IPS-18c (cell line): ENCODE data around the gene CYTH3.

ENCODE experiments used
- H3K4me3 ChIP-seq: 2 replicates; pipeline ENCODE4 v1.7.0; 2013; ENCODE audit warnings: low read depth, mild to moderate bottlenecking, low read length, moderate library complexity; ENCODE audit not compliant: insufficient read depth
- H3K9me3 ChIP-seq: one replicate; pipeline ENCODE4 v1.6.1; 2013; ENCODE audit warnings: mild to moderate bottlenecking, low read length, moderate library complexity; ENCODE audit not compliant: control insufficient read depth, insufficient read depth

Gene CYTH3

DNA sequence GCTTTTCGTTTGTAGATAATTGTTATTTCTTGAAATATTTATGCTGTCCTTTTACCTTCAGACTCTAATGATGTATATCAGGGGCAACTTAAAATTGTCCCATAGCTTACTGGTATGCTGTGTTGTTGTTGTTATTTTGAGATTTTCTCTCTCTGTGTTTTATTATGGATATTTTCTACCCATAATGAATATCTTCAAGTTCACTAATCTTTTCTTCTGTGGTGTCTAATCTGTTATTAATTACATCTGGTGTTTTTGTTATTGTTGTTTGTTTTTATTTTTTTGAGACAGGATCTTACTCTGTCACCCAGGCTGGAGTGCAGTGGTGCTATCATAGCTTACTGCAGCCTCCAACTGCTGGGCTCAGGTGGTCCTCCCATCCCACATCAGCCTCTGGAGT is 139.2 kb downstream of the CYTH3 start:
- no peak overlapping the region for H3K4me3 ChIP-seq
- no peaks in the 10 kb centered on the region for H3K9me3 ChIP-seq

DNA sequence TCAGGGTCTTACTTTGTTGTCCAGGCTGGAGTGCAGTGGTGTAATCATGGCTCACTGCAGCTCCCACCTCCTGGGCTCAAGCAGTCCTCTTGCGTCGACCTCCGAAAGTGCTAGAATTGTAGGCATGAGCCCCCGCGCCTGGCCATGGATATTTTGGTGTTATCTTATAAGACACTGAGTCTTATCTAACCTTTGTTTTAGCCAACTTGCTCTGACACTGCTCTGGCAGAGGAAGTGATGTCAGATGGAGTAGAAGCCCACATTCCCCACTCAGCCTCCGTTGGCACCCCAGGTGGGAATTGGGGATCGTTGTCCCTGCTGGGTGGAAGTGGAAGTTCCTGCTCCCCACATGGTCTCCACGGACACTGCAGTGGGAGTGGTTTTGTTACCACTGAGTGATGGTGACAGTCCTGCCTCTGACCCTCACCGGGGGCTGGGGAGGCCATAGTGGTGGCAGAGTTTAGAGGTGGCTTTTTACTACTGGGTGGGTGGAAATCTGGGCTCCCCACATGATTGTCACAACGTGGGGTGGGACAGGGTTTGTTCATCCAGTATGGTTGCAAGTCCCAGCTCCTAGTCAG is 142.3 kb downstream of the CYTH3 start:
- no peak overlapping the region for H3K4me3 ChIP-seq

DNA sequence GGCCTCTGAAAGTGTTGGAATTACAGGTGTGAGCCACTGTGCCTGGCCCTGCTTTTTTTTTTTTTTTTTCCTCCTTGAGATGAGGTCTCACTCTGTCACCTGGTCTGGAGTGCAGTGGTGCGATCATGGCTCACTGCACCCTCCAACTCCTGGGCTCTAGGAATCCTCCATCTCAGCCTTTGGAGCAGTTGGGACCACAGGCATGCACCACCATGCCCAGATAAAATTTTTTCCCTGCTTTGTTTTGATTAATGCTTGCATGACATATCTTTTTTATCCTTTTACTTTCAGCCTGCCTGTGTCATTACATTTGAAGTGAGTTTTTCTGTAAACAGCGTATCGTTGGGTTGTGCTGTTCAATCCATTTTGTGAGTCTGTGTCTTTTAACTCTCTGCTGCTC is 144.2 kb downstream of the CYTH3 start:
- Histone ChIP-seq H3K9me3 (no peaks in the 10 kb centered on the region), H3K4me3 (no peak overlapping the region)

More for the DNA sequence above, 142.3 kb downstream of the CYTH3 start:
- no peaks in the 10 kb centered on the region for H3K9me3 ChIP-seq

DNA sequence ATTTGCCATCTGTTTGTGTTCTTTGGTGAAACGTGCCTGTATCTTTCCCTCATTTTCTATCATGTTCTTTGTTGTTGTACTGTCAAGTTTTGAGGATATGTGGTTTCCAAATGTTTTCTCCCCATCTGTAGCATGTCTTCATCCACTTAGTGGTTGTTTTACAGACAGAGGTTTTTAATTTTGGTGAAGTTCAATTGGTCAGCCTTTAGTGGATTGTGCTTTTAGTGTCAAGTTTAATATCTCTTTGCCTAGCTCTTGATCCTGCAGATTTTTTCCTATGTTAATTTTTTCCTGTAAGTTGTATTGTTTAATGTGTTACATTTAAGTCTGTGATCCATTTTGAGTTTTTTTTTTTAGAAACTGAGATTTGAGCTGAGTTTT is 145.3 kb downstream of the CYTH3 start:
- Histone ChIP-seq H3K4me3 (no peak overlapping the region), H3K9me3 (no peaks in the 10 kb centered on the region)

DNA sequence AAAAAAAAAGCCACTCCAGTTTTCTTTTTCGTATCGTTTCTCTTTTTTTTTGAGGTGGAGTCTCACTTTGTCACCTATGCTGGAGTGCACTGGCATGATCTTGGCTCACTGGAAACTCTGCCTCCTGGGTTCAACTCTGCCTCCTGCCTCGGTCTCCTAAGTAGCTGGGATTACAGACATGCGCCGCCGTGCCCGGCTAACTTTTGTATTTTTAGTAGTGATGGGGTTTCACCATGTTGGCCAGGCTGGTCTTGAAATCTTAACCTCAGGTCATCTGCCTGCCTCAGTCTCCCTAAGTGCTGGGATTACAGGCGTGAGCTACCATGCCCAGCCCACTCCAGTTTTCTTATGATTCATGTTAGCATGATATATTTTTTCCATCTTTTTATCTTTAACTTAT is 148.6 kb downstream of the CYTH3 start:
- no peaks in the 10 kb centered on the region for H3K9me3 ChIP-seq
- no peak overlapping the region for H3K4me3 ChIP-seq

DNA sequence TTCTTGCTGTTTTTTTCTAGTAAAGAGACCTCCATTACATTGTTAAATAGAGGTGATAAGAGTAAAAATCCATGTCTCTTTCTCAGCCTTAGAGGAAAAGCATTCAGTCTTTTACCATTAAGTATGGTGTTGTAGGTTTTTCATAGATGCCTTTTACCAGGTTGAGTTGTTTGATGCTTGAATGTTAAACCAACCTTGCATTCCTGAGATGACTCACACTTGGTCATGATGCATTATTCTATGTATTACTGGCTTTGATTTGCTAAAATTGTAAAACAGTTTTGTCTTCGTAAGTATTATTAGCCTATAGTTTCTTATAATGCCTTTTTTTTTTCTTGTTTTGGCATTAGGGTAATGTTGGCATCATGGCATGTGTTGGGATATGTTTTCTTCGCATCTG is 151.3 kb downstream of the CYTH3 start:
- H3K9me3 ChIP-seq = no peaks in the 10 kb centered on the region
- H3K4me3 ChIP-seq = no peak overlapping the region

DNA sequence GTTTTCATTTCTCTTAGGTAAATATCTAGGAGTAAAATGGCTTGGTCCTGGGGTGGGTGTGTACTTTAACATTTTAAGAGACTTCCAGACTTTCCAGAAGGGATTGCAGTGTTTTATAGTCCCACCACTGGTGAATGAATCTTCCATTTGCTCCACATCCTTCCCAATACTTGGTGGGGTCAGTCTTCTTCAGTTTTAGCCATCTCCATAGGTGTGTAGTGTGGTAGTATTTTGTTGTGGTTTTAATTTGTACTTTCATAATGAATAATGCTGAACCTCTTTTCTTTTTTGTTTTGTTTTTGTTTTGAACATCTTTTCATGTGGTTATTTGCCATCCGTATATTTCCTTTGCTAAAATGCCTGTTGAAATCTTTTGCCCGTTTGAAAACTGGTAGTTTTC is 154.9 kb downstream of the CYTH3 start:
- H3K9me3 ChIP-seq = peaks cover 2% of the 10 kb centered on the region
- no peak overlapping the region for H3K4me3 ChIP-seq

DNA sequence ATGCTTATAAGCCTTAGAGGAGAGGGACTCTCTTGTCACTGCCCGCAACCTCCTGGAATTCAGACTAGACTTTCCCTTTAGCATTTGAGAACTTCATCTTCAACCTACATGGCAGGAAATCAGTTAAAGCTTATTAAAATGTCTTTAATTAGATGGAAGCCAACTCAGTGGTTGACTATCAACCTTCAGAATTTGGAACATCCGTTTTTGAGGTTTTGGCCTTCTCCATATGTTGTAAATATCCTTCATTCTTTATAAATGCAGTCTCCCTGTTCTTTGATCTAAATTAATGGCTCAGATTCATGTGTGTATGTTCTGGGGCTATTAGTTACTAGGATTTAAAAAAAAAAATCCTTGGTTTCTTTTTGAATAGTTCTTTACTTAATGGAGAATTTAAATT is 156.2 kb downstream of the CYTH3 start:
- Histone ChIP-seq H3K4me3 (no peak overlapping the region), H3K9me3 (peaks cover 2% of the 10 kb centered on the region)
